A549 (cell line): ENCODE results near the gene HSPA4. TPM values are rescaled to one million over a fixed set of nuclear protein-coding genes. Genes with fewer than 3 reads are reported as not detected.
A peak's percentile ranks its signal among the peaks of the same experiment; 100 is the strongest.

Experiments used
- ATAC-seq, 2 experiments: fragments of 200-7000 bp in 1 of 2; fragments of >200 bp in 1 of 2; cut with Nextera tagmentation in 1 of 2; cut with Tn5 transposase in 1 of 2; 3 replicates each; pipeline versions ENCODE4 v1.8.0 to v1.9.1; 2018 to 2020; ENCODE audit warnings: mild to moderate bottlenecking in 1 of 2, moderate library complexity in 1 of 2
- CTCF ChIA-PET: fragments of 300-600 bp; sonication (Branson Sonifier 250); formaldehyde crosslinking; extraction: SDS; loops from one replicate; lab custom pipeline; 2021; ENCODE audit warnings: antibody characterized with exemption, inconsistent platforms; lab: Yijun Ruan, JAX
- POLR2A ChIA-PET: fragments of 350-600 bp; formaldehyde crosslinking; extraction: SDS; loops from one replicate; lab custom pipeline; 2021; ENCODE audit warnings: antibody characterized with exemption, inconsistent platforms; lab: Yijun Ruan, JAX
- DNase-seq, 2 experiments: peaks; one replicate each; pipeline versions ENCODE4 v3.0.0 to v3.0.0-alpha.2; 2011 to 2016; ENCODE audit warnings: low read depth in 1 of 2, low spot score in 1 of 2
- FAIRE-seq: peaks from 2 replicates; lab custom pipeline; 2011; peaks lifted over from hg19 to GRCh38; lab: Jason Lieb, UNC
- H3K27ac ChIP-seq, 2 experiments: fragments of >200 bp; sonication (Bioruptor Twin); formaldehyde crosslinking; 3 replicates each; pipeline ENCODE4 v1.5.1; 2016 to 2017
- H3K4me1 ChIP-seq: fragments of >200 bp; sonication (Bioruptor Twin); formaldehyde crosslinking; 3 replicates; pipeline ENCODE4 v1.6.1; 2016
- H3K4me2 ChIP-seq: fragments of >200 bp; sonication (Bioruptor Twin); formaldehyde crosslinking; 3 replicates; pipeline ENCODE4 v1.6.1; 2016
- H3K4me3 ChIP-seq: fragments of >200 bp; sonication (Bioruptor Twin); formaldehyde crosslinking; 3 replicates; pipeline ENCODE4 v1.5.1; 2016
- H3K9me3 ChIP-seq: fragments of >200 bp; sonication (Bioruptor Twin); formaldehyde crosslinking; 3 replicates; pipeline ENCODE4 v1.6.1; 2016
- BCL3 ChIP-seq: fragments of >200 bp; sonication (Bioruptor Twin); formaldehyde crosslinking; IDR thresholded peaks from 3 replicates; pipeline ENCODE4 v1.6.1; 2016
- CBX2 ChIP-seq: fragments of 200-600 bp; sonication (generic); IDR thresholded peaks from 2 replicates; pipeline ENCODE4 v1.6.1; 2016; ENCODE audit warnings: low read depth, mild to moderate bottlenecking, borderline replicate concordance
- CEBPB ChIP-seq, 2 experiments: fragments of >200 bp in 1 of 2; sonication (Bioruptor Twin) in 1 of 2; formaldehyde crosslinking in 1 of 2; IDR thresholded peaks; 2 replicates each; pipeline ENCODE4 v1.6.1; 2012 to 2016
- CTCF ChIP-seq: fragments of >200 bp; sonication (Bioruptor Twin); formaldehyde crosslinking; IDR thresholded peaks from 3 replicates; pipeline ENCODE4 v1.5.1; 2016
- EHMT2 ChIP-seq: fragments of 200-600 bp; sonication (generic); IDR thresholded peaks from 2 replicates; pipeline ENCODE4 v1.6.1; 2016; ENCODE audit warnings: antibody characterized with exemption, low read depth, mild to moderate bottlenecking, moderate library complexity
- ESRRA ChIP-seq: fragments of 150-350 bp; IDR thresholded peaks from 2 replicates; pipeline ENCODE4 v1.6.1; 2014; ENCODE audit warnings: mild to moderate bottlenecking, low read length, borderline replicate concordance
- FOSL2 ChIP-seq, 2 experiments: fragments of 450-650 bp in 1 of 2; fragments of >200 bp in 1 of 2; sonication (Bioruptor Twin) in 1 of 2; formaldehyde crosslinking; IDR thresholded peaks; 2 replicates each; pipeline versions ENCODE4 v1.5.0 to v1.6.1; 2016 to 2020; ENCODE audit warnings: mild to moderate bottlenecking in 1 of 2, moderate library complexity in 1 of 2
- FOXS1 ChIP-seq: fragments of 250-450 bp; sonication (Bioruptor Pico); IDR thresholded peaks from 2 replicates; pipeline ENCODE4 v1.5.0; 2020; ENCODE audit warnings: mild to moderate bottlenecking, moderate library complexity
- GATA3 ChIP-seq: IDR thresholded peaks from 2 replicates; pipeline ENCODE4 v1.6.1; 2012; ENCODE audit warnings: borderline replicate concordance
- HOXB13 ChIP-seq: fragments of 250-450 bp; sonication (Bioruptor Pico); IDR thresholded peaks from 2 replicates; pipeline ENCODE4 v1.5.0; 2020; ENCODE audit warnings: low read depth, mild to moderate bottlenecking, moderate library complexity
- KDM5A ChIP-seq: fragments of 200-600 bp; sonication (generic); IDR thresholded peaks from 2 replicates; pipeline ENCODE4 v1.6.1; 2016; ENCODE audit warnings: antibody characterized with exemption, mild to moderate bottlenecking
- MAX ChIP-seq: IDR thresholded peaks from 2 replicates; pipeline ENCODE4 v1.6.1; 2012
- MYC ChIP-seq: IDR thresholded peaks from 2 replicates; pipeline ENCODE4 v1.6.1; 2012; ENCODE audit warnings: mild to moderate bottlenecking, inconsistent platforms, low read length, improper control_type of control experiment, borderline replicate concordance
- NR3C1 ChIP-seq: fragments of >200 bp; sonication (Bioruptor Twin); formaldehyde crosslinking; IDR thresholded peaks from 3 replicates; pipeline ENCODE4 v1.6.1; 2017
- RAD21 ChIP-seq, 2 experiments: fragments of >200 bp in 1 of 2; sonication (Bioruptor Twin) in 1 of 2; formaldehyde crosslinking in 1 of 2; IDR thresholded peaks in 1 of 2; conservative IDR thresholded peaks in 1 of 2; 2 replicates in 1 of 2; 3 replicates in 1 of 2; pipeline ENCODE4 v1.6.1; 2012 to 2018; ENCODE audit warnings: inconsistent platforms in 1 of 2
- REST ChIP-seq: fragments of 200-600 bp; sonication (generic); IDR thresholded peaks from 2 replicates; pipeline ENCODE4 v1.6.1; 2016; ENCODE audit warnings: antibody characterized with exemption, mild to moderate bottlenecking, moderate library complexity
- RFX5 ChIP-seq: fragments of 450-650 bp; IDR thresholded peaks from 2 replicates; pipeline ENCODE4 v1.7.1; 2014; ENCODE audit warnings: antibody characterized with exemption, mild to moderate bottlenecking, moderate library complexity
- SMC3 ChIP-seq: fragments of >200 bp; sonication (Bioruptor Twin); formaldehyde crosslinking; IDR thresholded peaks from 3 replicates; pipeline ENCODE4 v1.6.1; 2018; ENCODE audit warnings: inconsistent platforms
- SREBF2 ChIP-seq: fragments of 450-650 bp; IDR thresholded peaks from 2 replicates; pipeline ENCODE4 v1.6.1; 2014; ENCODE audit warnings: mild to moderate bottlenecking, moderate library complexity
- TFCP2L1 ChIP-seq: fragments of 250-450 bp; sonication (Bioruptor Pico); IDR thresholded peaks from 2 replicates; pipeline ENCODE4 v1.5.0; 2021; ENCODE audit warnings: mild to moderate bottlenecking
- TP53 ChIP-seq: fragments of 250-450 bp; sonication (Bioruptor Pico); IDR thresholded peaks from 2 replicates; pipeline ENCODE4 v1.5.0; 2021; ENCODE audit warnings: mild to moderate bottlenecking, moderate library complexity
- ZC3H11A ChIP-seq: fragments of 450-650 bp; IDR thresholded peaks from 2 replicates; pipeline ENCODE4 v1.6.1; 2014; ENCODE audit warnings: antibody characterized with exemption, mild to moderate bottlenecking
- ZNF302 ChIP-seq: fragments of 250-450 bp; sonication (Bioruptor Pico); IDR thresholded peaks from 2 replicates; pipeline ENCODE4 v1.9.0; 2021; ENCODE audit warnings: inconsistent platforms, mild to moderate bottlenecking, moderate library complexity
- ZSCAN20 ChIP-seq: fragments of 250-450 bp; sonication (Bioruptor Pico); IDR thresholded peaks from 2 replicates; pipeline ENCODE4 v1.8.0; 2022; ENCODE audit warnings: mild to moderate bottlenecking, moderate library complexity
- WGBS: methylation state at CpG from one replicate; pipeline ENCODE4 v1.1.6; 2017; ENCODE audit errors: missing lambda C conversion rate; 5-methylcytosine and 5-hydroxymethylcytosine counted together
- polyA plus RNA-seq, 4 experiments: library from polyadenylated mRNA; depleted of rRNA in 3 of 4; stranded (reverse); fragments of >200 nt; fragmentation: RNase III in 1 of 4; extraction: RNeasy Plus Mini Kit Qiagen cat#74134 plus additional on column Dnase treatment in 1 of 4; gene quantifications; 2 replicates in 3 of 4; 3 replicates in 1 of 4; pipeline ENCODE4 v1.2.3, GENCODE V29; 2011 to 2017

HSPA4 gene
- polyA plus RNA-seq, 2 of the 4 experiments (the other 2 are of a cell fraction) = 160 to 166 TPM

- FAIRE-seq (no peak), ATAC-seq (peak; percentile 35 to 60; a peak in 3 of 6 replicates), DNase-seq (no peak)
- H3K4me1 ChIP-seq = peaks cover 13% of the 10 kb centered on the region; the same call in 2 of the 3 replicates
- peak overlapping the region; percentile 27 to 32; a peak in 4 of 6 replicates for H3K27ac ChIP-seq
- WGBS = 47% methylated on average over 6 of the region's 6 CpGs
- H3K4me3 ChIP-seq = no peak overlapping the region
- H3K4me2 ChIP-seq = peak overlapping the region; percentile 48
- no peak for TF ChIP-seq MAX
- TF ChIP-seq CEBPB (IDR thresholded peaks at IDR 0.05) = no peak
- no peak for TF ChIP-seq ESRRA
- TF ChIP-seq HOXB13 (CRISPR knock-in tag) = no peak
- TF ChIP-seq MYC = no peak
- no peak for TF ChIP-seq KDM5A
- TF ChIP-seq EHMT2 = no peak
- TF ChIP-seq SMC3 = no peak
- no peak for TF ChIP-seq RAD21 (conservative IDR thresholded peaks at IDR 0.05 in 1 of 2, IDR thresholded peaks at IDR 0.05 in 1 of 2)
- TF ChIP-seq ZSCAN20 (CRISPR knock-in tag) = no peak
- no peak for TF ChIP-seq TFCP2L1 (CRISPR knock-in tag)
- no peak for TF ChIP-seq FOXS1
- no peak for TF ChIP-seq FOSL2 (IDR thresholded peaks at IDR 0.05)
- TF ChIP-seq FOSL2 (CRISPR knock-in tag; IDR thresholded peaks at IDR 0.05) = no peak
- no peak for TF ChIP-seq NR3C1
- TF ChIP-seq BCL3 = no peak
- no peak for TF ChIP-seq REST
- no peak for TF ChIP-seq SREBF2
- no peak for TF ChIP-seq TP53 (CRISPR knock-in tag)
- POLR2A ChIA-PET = interaction anchor here (0.9 kb wide), 1 partner anchor 135 kb away, joined by 4 read pairs; no protein-coding TSS in a partner anchor
- H3K9me3 ChIP-seq = no peaks in the 10 kb centered on the region
- CTCF ChIA-PET = interaction anchor here (0.6 to 12.7 kb wide), 49 partner anchors 9 to 929 kb away, joined by 3 to 302 read pairs (median 5); partner anchors contain the start of gene FSTL4
These were observed 58.9 kb downstream of the HSPA4 start for GRCh38 chr5:133110709-133111108.

GRCh38 chr5:133111299-133111698 is 59.5 kb downstream of the HSPA4 start:
- Histone ChIP-seq H3K9me3 (no peaks in the 10 kb centered on the region), H3K4me3 (no peak overlapping the region), H3K27ac (peak overlapping the region; percentile 35 to 61; a peak in 4 of 6 replicates), H3K4me2 (peak overlapping the region; percentile 48), H3K4me1 (peaks cover 13% of the 10 kb centered on the region; the same call in 2 of the 3 replicates)
- DNase-seq (peak; percentile 83 to 87), FAIRE-seq (peak; percentile 13), ATAC-seq (peak; percentile 78 to 90)
- POLR2A ChIA-PET = interaction anchor here (1.0 kb wide), 1 partner anchor 135 kb away, joined by 6 read pairs; no protein-coding TSS in a partner anchor
- CTCF ChIA-PET = interaction anchor here (0.6 to 12.7 kb wide), 67 partner anchors 9 to 929 kb away, joined by 3 to 302 read pairs (median 4); partner anchors contain the start of gene FSTL4
- 5% methylated on average over 9 of the region's 9 CpGs for WGBS
- no peak for TF ChIP-seq GATA3
- peak; percentile 98 for TF ChIP-seq CTCF
- TF ChIP-seq ZNF302 = no peak
- no peak for TF ChIP-seq RFX5
- peak; percentile 100 for TF ChIP-seq RAD21 (conservative IDR thresholded peaks at IDR 0.05 in 1 of 2, IDR thresholded peaks at IDR 0.05 in 1 of 2)
- TF ChIP-seq HOXB13 (CRISPR knock-in tag) = no peak
- no peak for TF ChIP-seq BCL3
- no peak for TF ChIP-seq CBX2
- no peak for TF ChIP-seq ZC3H11A
- TF ChIP-seq REST = no peak
- peak; percentile 100 for TF ChIP-seq SMC3
